Peyer's patch (tissue), 4 donors: ENCODE measurements around the gene DNHD1. TPM values are rescaled to one million over a fixed set of nuclear protein-coding genes. Genes with fewer than 3 reads are reported as not detected.
A peak's percentile ranks its signal among the peaks of the same experiment; 100 is the strongest.

Source experiments
- DNase-seq, 3 donors: peaks; one replicate each; pipeline ENCODE4 v3.0.0-alpha.2; 2017 to 2019
- H3K27ac ChIP-seq, 4 donors: fragments of 200-600 bp; sonication (generic); one replicate each; pipeline ENCODE4 v1.5.1; 2016 to 2019
- H3K27me3 ChIP-seq, 2 donors: fragments of 200-600 bp; sonication (generic); one replicate each; pipeline ENCODE4 v1.5.1; 2019
- H3K36me3 ChIP-seq, 3 donors: fragments of 200-600 bp; sonication (generic); one replicate each; pipeline ENCODE4 v1.5.1; 2016 to 2019
- H3K4me1 ChIP-seq, 4 donors: fragments of 200-600 bp; sonication (generic); one replicate each; pipeline ENCODE4 v1.5.1; 2016 to 2019
- H3K4me3 ChIP-seq, 4 donors: fragments of 200-600 bp; sonication (generic); 1 replicate in 3 of 4; 2 replicates in 1 of 4; pipeline ENCODE4 v1.5.1; 2016 to 2019; ENCODE audit warnings: mild to moderate bottlenecking in 1 of 4
- H3K9me3 ChIP-seq, 4 donors: fragments of 200-600 bp; sonication (generic); one replicate each; pipeline ENCODE4 v1.5.1; 2016 to 2019; ENCODE audit warnings: mild to moderate bottlenecking in 1 of 4
- POLR2A ChIP-seq, 2 donors: fragments of 450-650 bp; IDR thresholded peaks; one replicate each; pipeline ENCODE4 v1.5.1; 2017; ENCODE audit warnings: antibody characterized with exemption in 2 of 2, mild to moderate bottlenecking in 2 of 2, moderate library complexity in 2 of 2
- total RNA-seq, 4 donors: library from RNA; depleted of rRNA; stranded (reverse); fragments of >200 nt; gene quantifications; one replicate each; pipeline ENCODE4 v1.1.0, GENCODE V29; 2016
- TF ChIP-seq, protein P1 (sequence below), 6 experiments: fragments of 450-650 bp in 4 of 6; fragments of 200-600 bp in 2 of 6; sonication (generic) in 1 of 6; IDR thresholded peaks; one replicate each; pipeline ENCODE4 v1.5.1; 2017 to 2019; ENCODE audit warnings: antibody characterized with exemption in 6 of 6, mild to moderate bottlenecking in 3 of 6, moderate library complexity in 1 of 6

DNHD1 gene
- total RNA-seq, 4 donors from 2014 or later = 23.5 to 64.4 (median 52.0) TPM

DNA sequence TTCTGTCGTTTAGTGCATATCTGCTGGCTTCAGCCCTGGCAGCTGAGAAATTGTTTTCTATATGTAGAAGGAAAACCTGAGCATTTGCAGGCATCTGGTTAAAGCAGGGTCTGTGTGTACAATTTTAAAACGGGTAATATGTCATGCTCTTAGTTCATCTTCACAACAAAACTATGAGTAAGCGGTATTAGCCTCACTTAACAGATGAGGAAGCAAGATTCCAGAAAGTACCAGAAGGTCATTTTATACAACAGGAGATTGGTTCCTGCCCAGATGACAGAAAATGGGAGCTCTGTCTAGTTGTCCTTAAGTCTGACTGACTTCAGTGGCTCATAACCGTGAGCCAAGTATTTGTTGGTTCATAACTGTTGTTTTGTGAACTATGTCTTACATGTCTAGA, 14.6 kb upstream of the DNHD1 start:
- DNase-seq = no peak
- H3K27me3 ChIP-seq = no peaks in the 10 kb centered on the region
- peaks cover 10 to 57% (median 13%) of the 10 kb centered on the region in 4 donors for H3K4me1 ChIP-seq
- H3K4me3 ChIP-seq = peak overlapping the region; percentile 48 to 97 (median 69)
- peaks cover 0 to 56% (median 0%) of the 10 kb centered on the region in 3 donors for H3K36me3 ChIP-seq
- no peaks in the 10 kb centered on the region for H3K9me3 ChIP-seq
- peak overlapping the region in 3 of 4 donors; percentile 88 to 99 (median 93) for H3K27ac ChIP-seq
- TF ChIP-seq POLR2A (IDR thresholded peaks at IDR 0.05) = no peak
- TF ChIP-seq, protein P1, sequence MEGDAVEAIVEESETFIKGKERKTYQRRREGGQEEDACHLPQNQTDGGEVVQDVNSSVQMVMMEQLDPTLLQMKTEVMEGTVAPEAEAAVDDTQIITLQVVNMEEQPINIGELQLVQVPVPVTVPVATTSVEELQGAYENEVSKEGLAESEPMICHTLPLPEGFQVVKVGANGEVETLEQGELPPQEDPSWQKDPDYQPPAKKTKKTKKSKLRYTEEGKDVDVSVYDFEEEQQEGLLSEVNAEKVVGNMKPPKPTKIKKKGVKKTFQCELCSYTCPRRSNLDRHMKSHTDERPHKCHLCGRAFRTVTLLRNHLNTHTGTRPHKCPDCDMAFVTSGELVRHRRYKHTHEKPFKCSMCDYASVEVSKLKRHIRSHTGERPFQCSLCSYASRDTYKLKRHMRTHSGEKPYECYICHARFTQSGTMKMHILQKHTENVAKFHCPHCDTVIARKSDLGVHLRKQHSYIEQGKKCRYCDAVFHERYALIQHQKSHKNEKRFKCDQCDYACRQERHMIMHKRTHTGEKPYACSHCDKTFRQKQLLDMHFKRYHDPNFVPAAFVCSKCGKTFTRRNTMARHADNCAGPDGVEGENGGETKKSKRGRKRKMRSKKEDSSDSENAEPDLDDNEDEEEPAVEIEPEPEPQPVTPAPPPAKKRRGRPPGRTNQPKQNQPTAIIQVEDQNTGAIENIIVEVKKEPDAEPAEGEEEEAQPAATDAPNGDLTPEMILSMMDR (IDR thresholded peaks at IDR 0.05) = no peak

DNA sequence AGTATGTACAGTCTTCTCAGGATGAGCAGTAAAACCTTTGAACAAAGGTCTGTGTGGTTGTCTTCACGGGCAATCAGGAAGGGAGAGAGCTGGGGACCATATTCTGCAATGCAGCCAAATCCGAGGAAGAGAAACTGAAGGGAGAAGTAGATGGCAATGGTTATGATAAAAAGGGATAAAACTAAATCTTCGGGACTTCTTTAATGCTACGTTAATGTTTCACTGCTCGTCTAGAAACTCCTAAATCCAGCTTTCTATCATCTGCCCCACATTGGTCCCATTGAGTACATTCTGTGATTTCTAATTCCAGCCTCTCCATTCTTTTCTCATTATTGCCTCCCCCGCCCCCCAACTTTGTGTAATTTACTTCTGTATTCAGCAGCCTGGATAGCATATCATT, 14.1 kb upstream of the DNHD1 start:
- Histone ChIP-seq H3K4me1 (peaks cover 10 to 57% (median 13%) of the 10 kb centered on the region in 4 donors), H3K36me3 (peaks cover 0 to 50% (median 0%) of the 10 kb centered on the region in 3 donors), H3K4me3 (no peak overlapping the region), H3K27ac (peak overlapping the region in 1 of 4 donors; percentile 99), H3K27me3 (no peaks in the 10 kb centered on the region), H3K9me3 (no peaks in the 10 kb centered on the region)
- TF ChIP-seq, protein P1 (IDR thresholded peaks at IDR 0.05) = no peak
- no peak for TF ChIP-seq POLR2A (IDR thresholded peaks at IDR 0.05)
- DNase-seq = no peak

DNA sequence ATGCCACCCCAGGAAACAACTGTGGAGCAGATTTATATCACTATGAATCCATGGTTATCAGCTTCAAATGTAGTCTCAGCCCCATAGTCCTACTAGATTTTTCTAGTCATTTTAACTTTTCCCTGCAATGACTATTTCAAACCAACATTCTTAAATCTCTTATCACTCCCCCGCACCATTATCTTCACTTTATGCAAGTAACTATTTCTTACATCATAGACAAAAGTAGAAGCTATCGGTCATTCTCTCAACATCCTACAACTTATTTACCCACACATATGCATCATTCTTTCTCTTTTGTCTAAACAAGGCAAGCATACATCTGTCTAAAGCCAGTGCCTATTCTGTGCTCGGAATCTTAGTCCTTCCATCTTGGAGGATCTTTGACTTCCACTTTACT, 11.4 kb upstream of the DNHD1 start:
- H3K4me1 ChIP-seq = peaks cover 10 to 56% (median 11%) of the 10 kb centered on the region in 4 donors
- H3K36me3 ChIP-seq = peaks cover 0 to 34% (median 0%) of the 10 kb centered on the region in 3 donors
- peak overlapping the region in 1 of 4 donors; percentile 30 for H3K27ac ChIP-seq
- no peaks in the 10 kb centered on the region for H3K27me3 ChIP-seq
- no peak overlapping the region for H3K4me3 ChIP-seq
- no peak for DNase-seq
- TF ChIP-seq POLR2A (IDR thresholded peaks at IDR 0.05) = no peak
- TF ChIP-seq, protein P1 (IDR thresholded peaks at IDR 0.05) = no peak
- H3K9me3 ChIP-seq = no peaks in the 10 kb centered on the region

DNA sequence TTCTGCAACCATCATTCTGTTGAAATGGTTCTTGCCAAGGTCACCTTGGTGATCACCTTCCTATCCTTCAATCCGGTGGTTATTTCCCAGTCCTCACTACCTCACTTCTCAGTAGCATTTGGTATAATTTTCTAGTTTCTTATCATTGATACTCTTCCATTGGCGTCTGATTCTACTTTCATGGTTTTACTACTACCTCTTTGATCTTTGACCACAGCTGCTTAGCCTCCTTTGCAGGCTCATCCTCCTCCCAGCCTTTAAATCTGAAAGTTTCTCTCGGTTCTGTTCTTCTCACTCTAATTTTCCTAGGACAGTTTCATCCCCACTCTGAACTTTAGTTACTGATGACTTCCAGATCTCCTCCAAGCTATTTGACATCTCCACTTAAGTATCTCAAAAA, 10.8 kb upstream of the DNHD1 start:
- H3K4me1 ChIP-seq = peaks cover 10 to 55% (median 11%) of the 10 kb centered on the region in 4 donors
- no peaks in the 10 kb centered on the region for H3K27me3 ChIP-seq
- H3K36me3 ChIP-seq = peaks cover 0 to 34% (median 0%) of the 10 kb centered on the region in 3 donors
- H3K9me3 ChIP-seq = no peaks in the 10 kb centered on the region
- no peak for DNase-seq
- TF ChIP-seq, protein P1 (IDR thresholded peaks at IDR 0.05) = no peak
- TF ChIP-seq POLR2A (IDR thresholded peaks at IDR 0.05) = no peak
- H3K4me3 ChIP-seq = no peak overlapping the region
- H3K27ac ChIP-seq = peak overlapping the region in 1 of 4 donors; percentile 58

DNA sequence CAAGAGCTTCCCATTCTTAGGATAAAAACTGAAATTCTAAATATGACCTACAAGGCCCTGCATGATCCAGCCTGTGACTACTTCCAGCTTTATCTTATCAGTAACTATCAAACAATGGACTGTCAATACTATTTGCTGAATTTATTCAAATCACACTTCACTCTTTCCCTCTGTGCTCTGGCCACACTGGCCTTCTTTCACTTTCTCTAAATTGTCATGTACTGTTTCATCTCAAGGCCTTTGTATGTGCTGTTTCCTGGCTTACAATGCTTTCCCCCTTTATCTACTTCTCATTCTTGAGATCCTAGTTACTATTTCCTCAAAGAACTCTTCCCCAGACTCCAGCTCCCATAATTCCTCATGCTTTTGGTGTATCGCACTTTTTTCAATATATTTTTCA, 10.1 kb upstream of the DNHD1 start:
- peak overlapping the region in 1 of 4 donors; percentile 58 for H3K27ac ChIP-seq
- no peak overlapping the region for H3K4me3 ChIP-seq
- peaks cover 8 to 53% (median 10%) of the 10 kb centered on the region in 4 donors for H3K4me1 ChIP-seq
- DNase-seq = no peak
- H3K36me3 ChIP-seq = peaks cover 0 to 34% (median 0%) of the 10 kb centered on the region in 3 donors
- H3K27me3 ChIP-seq = no peaks in the 10 kb centered on the region
- H3K9me3 ChIP-seq = no peaks in the 10 kb centered on the region
- TF ChIP-seq POLR2A (IDR thresholded peaks at IDR 0.05) = no peak
- TF ChIP-seq, protein P1 (IDR thresholded peaks at IDR 0.05) = no peak
